Right cardiac atrium (tissue), 5 donors: ENCODE results near the gene FAM210A. TPM values are rescaled to one million over a fixed set of nuclear protein-coding genes. Genes with fewer than 3 reads are reported as not detected.

ENCODE experiments used
- ATAC-seq, 2 donors: fragments of 200-7000 bp; cut with Tn5 transposase; one replicate each; pipeline versions ENCODE4 v1.8.0 to v1.9.1; 2020; ENCODE audit warnings: moderate library complexity in 2 of 2, mild to moderate bottlenecking in 1 of 2
- DNase-seq, 3 donors: peaks; one replicate each; pipeline ENCODE4 v3.0.0-alpha.2; 2020
- H3K27ac ChIP-seq: one replicate; pipeline ENCODE4 v1.5.1; 2013; ENCODE audit warnings: mild to moderate bottlenecking, low read length, control low read depth, moderate library complexity
- H3K27me3 ChIP-seq: one replicate; pipeline ENCODE4 v1.6.1; 2013; ENCODE audit not compliant: control insufficient read depth, insufficient read depth
- H3K4me1 ChIP-seq: one replicate; pipeline ENCODE4 v1.6.1; 2013; ENCODE audit warnings: low read length; ENCODE audit not compliant: control insufficient read depth, insufficient read depth
- H3K4me3 ChIP-seq: one replicate; pipeline ENCODE4 v1.5.1; 2013; ENCODE audit warnings: low read length, control low read depth
- H3K9me3 ChIP-seq: one replicate; pipeline ENCODE4 v1.6.1; 2013; ENCODE audit warnings: low read length; ENCODE audit not compliant: control insufficient read depth
- WGBS: extraction: QIAGEN DNeasy Blood & Tissue Kit; methylation state at CpG from one replicate; pipeline ENCODE4 v1.1.7; 2013; 5-methylcytosine and 5-hydroxymethylcytosine counted together
- intact Hi-C, 4 donors: fragments of 100-400 bp; cut with DNase I; formaldehyde crosslinking; loops; one replicate each; pipeline versions ENCODE4 v1.11.0 to v1.14.0; 2022 to 2023
- polyA plus RNA-seq: library from polyadenylated mRNA; stranded (reverse); fragments of 200-250 nt; gene quantifications from one replicate; pipeline ENCODE4 v1.2.3, GENCODE V29; 2013
- total RNA-seq, 4 donors: library from RNA; stranded (reverse); fragmentation: NEBNext Ultra II Directional; extraction: Animal tissue kit (Norgen Biotek cat#: 25700); gene quantifications; one replicate each; pipeline ENCODE4 v1.2.1, GENCODE V29; 2021
- donor health status: healthy with polysubstance abuse.
- donor health status: DM: no; HTN: yes; CAD: no.
- donor health status: DM: no; HTN: no; CAD: no.
- donor health status: DM: no; HTN: yes; CAD: no; lungs with severe emphysema.
- donor health status: DM: yes; HTN: yes; CAD: no.

Gene FAM210A
- total and polyA plus RNA-seq, 5 donors = 12.6 to 66.5 (median 47.8) TPM

DNA sequence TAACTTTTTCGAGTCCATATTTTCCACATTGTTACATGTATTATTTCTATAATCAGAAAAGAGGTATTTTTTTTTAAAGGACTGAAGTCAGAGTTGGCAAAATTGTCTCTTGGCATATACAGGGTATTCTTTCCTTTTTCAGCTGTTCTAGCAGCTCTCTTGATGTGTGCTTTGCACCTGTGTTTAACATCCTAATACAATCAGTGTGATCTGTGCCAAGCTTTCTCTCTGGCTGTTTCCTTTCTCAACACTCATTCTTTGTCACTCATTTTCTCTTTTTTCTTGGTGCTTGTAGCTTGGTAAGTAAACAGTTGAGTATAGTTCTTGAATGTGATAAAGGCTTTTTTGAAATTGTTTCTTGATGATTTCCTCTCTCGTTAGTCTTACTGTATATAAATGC, 9.3 kb upstream of the FAM210A start:
- H3K27ac ChIP-seq = no peak overlapping the region
- 93% methylated on average over 2 of the region's 2 CpGs for WGBS
- ATAC-seq (no peak), DNase-seq (no peak)
- no peak overlapping the region for H3K4me3 ChIP-seq
- no peaks in the 10 kb centered on the region for H3K4me1 ChIP-seq
- H3K9me3 ChIP-seq = no peaks in the 10 kb centered on the region
- no peaks in the 10 kb centered on the region for H3K27me3 ChIP-seq
- intact Hi-C loops = no loop called here

DNA sequence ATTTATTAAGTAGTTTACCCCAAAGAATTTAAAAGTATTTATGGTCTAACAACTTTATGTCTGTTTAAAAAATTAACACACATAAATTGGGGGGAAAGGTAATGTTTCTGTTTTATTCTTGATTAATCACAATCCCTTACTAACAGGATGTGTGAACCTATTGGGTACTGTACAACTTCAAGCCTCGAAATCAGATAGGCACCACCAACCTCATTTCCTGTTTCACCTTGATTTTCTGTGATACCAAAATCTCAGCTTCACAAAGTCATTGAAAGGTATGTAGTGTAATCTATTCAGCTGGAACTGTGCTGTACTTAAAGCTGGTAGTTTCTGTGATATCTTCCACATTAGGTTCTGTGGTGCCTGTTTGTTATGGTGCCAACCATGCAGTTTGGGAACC, 4.1 kb upstream of the FAM210A start:
- no peak for DNase-seq
- 85% methylated on average over 1 of the region's 1 CpG for WGBS

DNA sequence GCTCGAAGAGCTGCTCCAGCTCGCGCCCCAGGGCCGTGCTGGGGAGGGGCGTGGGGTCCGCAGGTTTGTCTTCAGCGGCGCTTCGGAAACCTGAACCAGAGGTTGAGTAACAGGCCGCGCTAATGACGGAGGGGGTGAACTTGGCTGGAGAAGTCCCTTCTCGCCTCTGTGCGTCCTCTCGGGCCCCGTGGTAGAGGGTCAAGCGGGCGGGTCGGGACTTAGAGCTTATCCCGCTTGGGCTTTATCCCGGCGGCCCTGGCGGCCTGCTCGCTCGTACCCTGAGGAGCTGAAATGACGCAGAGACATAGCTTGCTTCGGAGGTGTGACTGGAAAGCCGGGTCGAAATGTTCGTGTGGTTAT, 594 bp upstream of the FAM210A start:
- no peaks in the 10 kb centered on the region for H3K4me1 ChIP-seq

More for the DNA sequence above, 4.1 kb upstream of the FAM210A start:
- H3K27me3 ChIP-seq = no peaks in the 10 kb centered on the region
- no peak for ATAC-seq
- no peak overlapping the region for H3K4me3 ChIP-seq
- no peak overlapping the region for H3K27ac ChIP-seq
- H3K9me3 ChIP-seq = no peaks in the 10 kb centered on the region
- intact Hi-C loops = no loop called here
- H3K4me1 ChIP-seq = no peaks in the 10 kb centered on the region

DNA sequence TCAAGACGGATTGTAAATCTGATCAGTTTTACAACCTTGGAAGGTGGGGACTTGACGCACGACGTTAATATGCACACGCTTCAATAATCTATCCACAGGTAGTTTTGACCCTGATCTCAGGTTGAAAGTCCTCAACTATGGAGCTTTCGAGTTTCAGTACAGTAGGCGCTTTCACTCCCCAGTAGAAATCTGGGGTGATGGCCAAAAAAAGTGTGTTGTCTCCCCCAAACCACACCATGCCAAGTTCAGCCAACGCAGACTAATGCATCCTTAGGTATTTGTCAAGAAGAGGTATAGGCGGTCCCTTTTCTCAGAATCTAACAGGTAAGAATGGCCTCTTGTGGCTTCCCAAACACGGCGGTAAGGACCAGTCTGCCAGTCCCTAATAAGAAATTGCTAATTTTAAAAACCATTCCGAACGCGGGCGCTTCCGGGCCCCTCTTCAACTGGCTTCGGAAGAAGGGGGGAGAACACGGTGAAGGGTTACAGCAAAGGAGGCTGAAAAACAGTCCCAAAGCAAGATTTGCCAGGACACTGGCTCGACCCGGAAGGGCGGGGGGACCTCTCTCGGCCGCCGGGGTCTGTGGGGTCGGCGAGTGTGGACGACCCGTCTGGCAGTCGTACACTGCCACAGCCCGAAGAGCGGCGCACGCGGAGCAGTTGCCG, 659 bp downstream of the FAM210A start:
- Histone ChIP-seq H3K27ac (peak overlapping the region; percentile 65), H3K4me1 (no peaks in the 10 kb centered on the region), H3K4me3 (peak overlapping the region; percentile 74), H3K9me3 (no peaks in the 10 kb centered on the region), H3K27me3 (no peaks in the 10 kb centered on the region)
- no peak for ATAC-seq
- WGBS = 4% methylated on average over 35 of the region's 35 CpGs
- intact Hi-C loops = loop anchor here in 2 of 4 donors (10.0 kb wide), 3 partner anchors 91 to 171 kb away; no protein-coding TSS in a partner anchor
- DNase-seq = no peak

More for the DNA sequence above, 594 bp upstream of the FAM210A start:
- ATAC-seq (peak; percentile 48 to 62), DNase-seq (peak in 2 of 3 donors; percentile 64 to 80)
- WGBS = 1% methylated on average over 30 of the region's 30 CpGs
- intact Hi-C loops = loop anchor here in 2 of 4 donors (10.0 kb wide), 3 partner anchors 92 to 172 kb away; no protein-coding TSS in a partner anchor
- no peaks in the 10 kb centered on the region for H3K9me3 ChIP-seq
- H3K27ac ChIP-seq = peak overlapping the region; percentile 87
- H3K4me3 ChIP-seq = peak overlapping the region; percentile 74
- no peaks in the 10 kb centered on the region for H3K27me3 ChIP-seq

DNA sequence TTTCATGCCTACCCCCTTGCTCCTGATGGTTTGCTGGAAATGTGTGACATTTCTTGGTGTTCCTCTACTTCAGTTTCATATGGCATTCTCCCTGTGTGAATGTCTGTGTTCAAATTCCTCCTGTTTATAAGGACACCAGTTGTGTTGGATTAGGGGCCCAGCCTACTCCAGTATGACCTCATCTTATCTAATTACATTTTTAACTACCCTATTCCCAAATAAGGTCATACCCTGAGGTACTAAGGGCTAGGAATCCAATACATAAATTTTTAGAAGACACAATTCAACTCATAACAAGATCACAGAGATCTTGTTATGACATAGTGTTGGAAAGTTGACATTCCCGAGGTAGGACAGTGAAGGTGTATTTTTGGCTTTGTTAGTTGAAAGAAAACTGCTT, 5.5 kb downstream of the FAM210A start:
- intact Hi-C loops = loop anchor here in 2 of 4 donors (10.0 kb wide), 3 partner anchors 86 to 166 kb away; no protein-coding TSS in a partner anchor

DNA sequence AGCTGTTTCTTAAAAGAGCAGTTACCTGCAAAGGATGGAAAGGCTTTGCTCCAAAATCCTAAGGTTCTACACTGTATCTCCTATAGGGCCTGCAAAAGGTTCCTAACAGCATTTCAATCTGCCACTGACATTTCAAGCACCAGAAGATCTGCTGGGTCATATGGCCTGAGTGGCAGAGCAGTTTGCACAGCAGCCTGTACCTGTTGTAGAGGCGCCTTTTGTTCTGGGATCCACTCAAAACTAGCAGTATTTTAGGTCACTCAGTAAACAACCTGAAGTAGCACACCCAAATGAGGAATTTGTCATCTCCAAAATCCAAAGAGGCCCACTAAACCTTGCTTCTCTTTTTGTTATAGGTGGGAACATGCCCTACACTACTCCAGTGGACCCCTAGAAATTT, 6.2 kb downstream of the FAM210A start:
- H3K27me3 ChIP-seq = no peaks in the 10 kb centered on the region
- intact Hi-C loops = loop anchor here in 2 of 4 donors (10.0 kb wide), 3 partner anchors 85 to 165 kb away; no protein-coding TSS in a partner anchor
- no peak for ATAC-seq
- no peak overlapping the region for H3K27ac ChIP-seq
- H3K4me3 ChIP-seq = no peak overlapping the region
- no peak for DNase-seq
- H3K4me1 ChIP-seq = peaks cover 3% of the 10 kb centered on the region
- WGBS = 92% methylated on average over 1 of the region's 1 CpG
- H3K9me3 ChIP-seq = no peaks in the 10 kb centered on the region

More for the DNA sequence above, 5.5 kb downstream of the FAM210A start:
- H3K27me3 ChIP-seq = no peaks in the 10 kb centered on the region
- H3K4me3 ChIP-seq = no peak overlapping the region
- H3K4me1 ChIP-seq = peaks cover 3% of the 10 kb centered on the region
- DNase-seq (no peak), ATAC-seq (no peak)
- WGBS = 82% methylated on average over 1 of the region's 1 CpG
- H3K9me3 ChIP-seq = no peaks in the 10 kb centered on the region
- no peak overlapping the region for H3K27ac ChIP-seq

DNA sequence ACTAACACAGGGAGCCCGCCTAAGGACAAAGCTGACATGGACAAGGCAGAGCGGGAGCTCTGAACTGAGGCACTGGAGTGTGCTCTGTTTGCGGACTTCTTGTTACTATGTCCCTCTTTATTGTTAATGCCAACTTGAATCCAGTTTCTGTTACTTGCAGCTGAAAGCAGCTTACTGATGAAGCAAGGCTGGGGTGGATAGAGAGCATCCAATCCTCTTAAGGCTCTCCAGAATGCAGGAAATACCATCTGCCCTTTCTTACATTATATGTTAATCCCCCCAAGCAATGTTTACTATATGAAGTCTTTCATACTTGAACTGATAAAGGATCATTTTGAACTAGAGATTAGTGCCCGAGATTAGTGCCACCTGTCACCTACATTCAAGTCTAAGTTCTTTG, 9.4 kb downstream of the FAM210A start:
- H3K4me1 ChIP-seq = peaks cover 5% of the 10 kb centered on the region
- DNase-seq = no peak

DNA sequence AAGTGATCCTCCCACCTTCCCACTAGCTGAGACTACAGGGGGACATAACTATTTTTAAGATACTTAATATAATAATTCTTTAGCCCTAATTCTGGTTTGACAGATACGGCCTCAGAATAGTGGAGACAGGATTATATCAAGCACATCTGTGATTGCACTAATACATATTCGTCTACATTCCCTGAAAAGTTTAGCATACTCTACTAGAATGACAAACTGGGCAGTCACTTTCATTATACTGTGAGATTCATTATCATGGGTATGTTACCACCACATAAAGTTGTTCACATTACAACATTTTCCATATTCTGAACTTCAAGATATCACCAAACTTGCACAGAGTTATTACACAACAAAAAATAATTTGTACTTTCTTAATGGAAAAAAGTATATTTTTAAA, 11.0 kb downstream of the FAM210A start:
- Histone ChIP-seq H3K4me1 (peaks cover 5% of the 10 kb centered on the region), H3K27ac (no peak overlapping the region), H3K4me3 (no peak overlapping the region), H3K27me3 (no peaks in the 10 kb centered on the region), H3K9me3 (no peaks in the 10 kb centered on the region)
- intact Hi-C loops = no loop called here
- no peak for ATAC-seq
- 85% methylated on average over 2 of the region's 2 CpGs for WGBS
- no peak for DNase-seq

More for the DNA sequence above, 9.4 kb downstream of the FAM210A start:
- Histone ChIP-seq H3K27ac (no peak overlapping the region), H3K4me3 (no peak overlapping the region), H3K9me3 (no peaks in the 10 kb centered on the region), H3K27me3 (no peaks in the 10 kb centered on the region)
- 96% methylated on average over 4 of the region's 4 CpGs for WGBS
- intact Hi-C loops = no loop called here
- ATAC-seq = no peak

DNA sequence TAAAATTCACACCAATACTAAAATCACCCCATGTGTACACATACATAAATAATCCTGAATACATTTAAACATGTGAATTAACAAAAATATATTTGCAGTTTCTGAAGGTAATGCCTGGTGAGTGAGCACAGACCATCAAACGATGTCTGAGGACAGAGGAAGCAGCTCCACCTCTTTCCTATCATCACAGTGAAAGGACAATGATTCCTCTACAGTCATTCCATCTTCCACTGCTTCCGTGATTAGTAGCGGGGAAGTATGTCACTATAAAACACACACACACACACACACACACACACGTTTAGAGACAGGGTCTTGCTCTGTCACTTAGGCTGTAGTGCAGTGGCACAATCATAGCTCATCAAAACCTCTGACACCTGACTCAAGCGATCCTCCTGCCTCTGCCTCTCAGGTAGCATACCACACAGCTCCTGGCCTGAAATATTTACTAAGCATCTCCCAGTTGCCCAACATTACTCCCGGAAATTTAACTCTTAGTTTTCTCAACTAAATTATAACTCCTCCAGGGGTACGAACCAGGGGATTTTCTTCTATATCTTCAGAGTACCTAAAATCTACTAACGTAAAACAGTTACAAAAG, 12.8 kb downstream of the FAM210A start:
- no peaks in the 10 kb centered on the region for H3K9me3 ChIP-seq
- ATAC-seq (no peak), DNase-seq (no peak)
- H3K27me3 ChIP-seq = no peaks in the 10 kb centered on the region
- no peak overlapping the region for H3K27ac ChIP-seq
- intact Hi-C loops = no loop called here
- 61% methylated on average over 8 of the region's 8 CpGs for WGBS
- H3K4me1 ChIP-seq = peaks cover 7% of the 10 kb centered on the region
- no peak overlapping the region for H3K4me3 ChIP-seq

DNA sequence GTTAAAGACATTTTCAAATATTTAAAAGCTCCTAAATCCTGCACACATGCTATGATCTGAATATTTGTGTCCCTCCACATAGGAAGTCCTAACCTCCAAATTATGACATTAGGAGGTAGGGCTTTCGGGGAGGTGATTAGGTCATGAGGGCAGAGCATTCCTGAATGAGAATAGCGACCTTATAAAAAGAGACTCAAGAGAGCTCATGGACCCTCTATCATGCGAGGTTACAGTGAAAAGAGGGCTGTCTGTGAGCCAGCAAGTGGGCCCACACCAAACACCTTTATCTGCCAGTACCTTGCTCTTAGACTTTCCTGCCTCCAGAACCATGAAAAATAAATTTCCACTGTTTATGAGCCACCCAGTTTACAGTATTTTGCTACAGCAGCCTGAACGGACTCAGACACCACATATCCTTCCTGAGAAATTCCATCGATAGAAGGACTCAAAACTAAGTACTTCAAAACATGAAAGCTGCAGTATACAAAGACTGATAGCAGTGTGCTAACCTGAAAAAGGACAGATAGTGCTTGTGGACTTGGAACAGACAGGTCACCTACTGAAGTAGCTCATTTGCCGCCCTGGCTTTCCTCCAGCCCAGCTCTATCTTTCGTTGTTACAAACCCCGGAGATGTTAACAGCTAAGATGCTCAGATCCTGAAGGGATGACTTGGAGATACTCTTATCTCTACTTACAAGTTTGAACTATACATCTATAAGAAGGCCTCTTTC, 13.8 kb downstream of the FAM210A start:
- 66% methylated on average over 8 of the region's 8 CpGs for WGBS
- Histone ChIP-seq H3K27ac (no peak overlapping the region), H3K27me3 (no peaks in the 10 kb centered on the region), H3K4me1 (peaks cover 7% of the 10 kb centered on the region), H3K4me3 (no peak overlapping the region), H3K9me3 (no peaks in the 10 kb centered on the region)
- DNase-seq = peak in 1 of 3 donors; percentile 27
- intact Hi-C loops = no loop called here
- no peak for ATAC-seq

DNA sequence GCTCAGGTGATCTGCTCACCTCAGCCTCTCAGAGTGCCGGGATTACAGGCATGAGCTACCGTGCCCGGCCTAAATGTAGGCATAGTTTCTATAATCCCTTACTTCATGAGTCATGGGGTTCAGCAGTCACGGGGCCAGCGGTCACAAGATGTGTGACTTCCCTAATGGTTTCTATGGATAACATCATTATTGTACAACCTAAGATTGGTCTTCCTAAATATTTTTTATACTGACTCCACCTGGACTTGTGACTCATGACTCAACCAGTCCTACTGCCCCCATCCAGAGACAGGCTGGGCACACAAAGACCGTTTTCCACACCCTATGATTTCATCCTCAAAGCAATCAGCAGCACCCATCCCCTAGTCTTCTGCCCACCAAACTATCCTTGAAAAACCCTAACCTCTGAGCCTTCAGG, 15.9 kb downstream of the FAM210A start:
- no peak overlapping the region for H3K4me3 ChIP-seq
- no peak overlapping the region for H3K27ac ChIP-seq
- intact Hi-C loops = no loop called here
- no peaks in the 10 kb centered on the region for H3K27me3 ChIP-seq
- peaks cover 4% of the 10 kb centered on the region for H3K4me1 ChIP-seq
- H3K9me3 ChIP-seq = no peaks in the 10 kb centered on the region
- WGBS = 88% methylated on average over 6 of the region's 6 CpGs
- DNase-seq = no peak
- no peak for ATAC-seq
